GM18519 (cell line): ENCODE results near the gene RFTN1.

ENCODE experiments used
- ATAC-seq: cut with Tn5 transposase; IDR thresholded peaks from one replicate; pipeline ENCODE4 v1.9.1; 2021; ENCODE audit warnings: mild to moderate bottlenecking, moderate library complexity; ENCODE audit not compliant: unreplicated experiment, low FRiP score

Gene RFTN1

GRCh38 chr3:16413321-16413720 lies 100.2 kb downstream of the RFTN1 start:
- ATAC-seq = no peak

DNA sequence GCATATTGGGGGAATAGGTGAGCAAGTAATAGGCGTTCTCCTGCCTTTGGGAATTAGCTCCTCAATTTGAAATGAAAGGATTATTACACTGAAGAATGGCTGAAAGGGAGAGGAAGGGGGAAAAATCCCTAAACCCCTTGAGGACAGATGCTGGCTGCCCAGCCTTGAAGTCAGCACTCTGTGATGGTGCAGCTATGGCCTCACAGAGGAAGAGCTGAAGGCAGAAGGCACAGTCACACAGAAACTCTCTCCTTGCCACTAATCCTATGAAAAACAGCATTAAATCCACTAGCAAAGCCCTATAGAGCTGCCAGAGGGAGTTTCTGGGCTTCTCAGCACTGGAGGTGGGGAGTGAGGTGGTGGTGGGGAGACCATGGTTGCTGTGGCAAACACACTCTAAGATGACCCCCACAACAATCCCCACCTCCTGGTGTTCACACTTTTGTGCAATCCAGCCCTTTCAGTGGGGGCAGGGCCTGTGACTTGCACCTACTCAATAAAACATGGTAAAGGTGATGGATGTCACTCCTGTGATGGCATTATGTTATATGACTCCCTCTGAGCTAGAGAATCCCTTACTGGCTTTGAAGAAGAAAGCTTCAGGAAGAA lies 101.2 kb downstream of the RFTN1 start:
- no peak for ATAC-seq

GRCh38 chr3:16411441-16411840 lies 102.1 kb downstream of the RFTN1 start:
- no peak for ATAC-seq

DNA sequence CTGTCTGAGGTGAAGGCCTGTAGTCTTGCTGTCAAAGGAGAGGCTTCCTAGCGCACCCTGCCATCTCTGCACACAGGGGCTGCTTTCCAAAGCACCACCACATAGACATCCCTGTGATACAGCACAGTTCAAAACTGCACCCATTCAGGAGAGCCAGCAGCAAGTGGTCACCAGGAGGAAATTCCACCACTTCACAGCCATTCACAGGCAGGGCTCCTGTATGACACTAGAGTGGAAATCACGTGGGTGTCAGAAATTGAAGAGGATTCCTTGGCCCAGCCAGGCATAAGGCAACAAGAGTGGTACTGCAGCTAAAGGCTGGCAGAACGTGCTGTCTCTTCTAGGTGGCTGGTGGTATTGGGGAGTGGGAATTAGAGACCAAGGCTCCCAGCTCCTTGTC lies 102.8 kb downstream of the RFTN1 start:
- no peak for ATAC-seq

GRCh38 chr3:16409032-16409431 lies 104.5 kb downstream of the RFTN1 start:
- no peak for ATAC-seq

DNA sequence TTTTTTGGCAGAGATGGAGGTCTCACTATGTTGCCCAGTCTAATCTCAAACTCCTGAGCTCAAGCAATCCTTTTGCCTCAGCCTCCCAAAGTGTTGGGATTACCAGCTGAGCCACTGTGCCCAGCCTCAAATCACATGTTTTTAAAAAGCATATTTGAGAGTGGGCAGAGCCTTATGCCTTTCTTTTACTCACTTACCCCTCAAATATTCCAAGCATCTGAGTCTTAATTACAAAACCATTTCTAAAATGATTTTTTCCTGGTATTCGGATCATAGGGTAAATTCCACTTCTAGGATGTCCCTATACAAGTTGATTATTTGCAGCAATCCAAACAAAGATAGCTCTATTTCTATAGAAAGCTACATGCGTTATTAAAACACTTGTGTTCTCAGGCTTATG lies 106.1 kb downstream of the RFTN1 start:
- ATAC-seq = no peak

- peak; percentile 36 for ATAC-seq
Measured at GRCh38 chr3:16406579-16406978, 106.9 kb downstream of the RFTN1 start.

DNA sequence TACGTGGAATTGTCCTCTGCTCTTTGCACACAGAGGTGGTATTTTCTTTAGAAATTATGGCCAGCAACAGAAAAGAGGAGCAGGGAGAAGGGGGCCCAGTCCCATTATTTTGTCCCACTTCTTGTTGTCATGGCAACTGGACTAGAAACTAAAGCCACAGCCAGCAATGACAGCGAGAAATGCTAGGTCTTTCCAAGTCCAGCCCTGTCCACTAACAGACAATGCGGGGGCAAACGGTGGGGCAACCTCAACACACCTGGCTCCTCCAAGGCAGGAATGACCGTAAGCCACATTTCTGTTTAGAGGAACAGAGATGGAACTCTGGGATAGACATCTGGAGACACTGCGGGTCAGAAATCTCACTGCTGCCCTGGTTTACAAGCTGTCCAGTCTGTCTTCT lies 107.3 kb downstream of the RFTN1 start:
- ATAC-seq = no peak

DNA sequence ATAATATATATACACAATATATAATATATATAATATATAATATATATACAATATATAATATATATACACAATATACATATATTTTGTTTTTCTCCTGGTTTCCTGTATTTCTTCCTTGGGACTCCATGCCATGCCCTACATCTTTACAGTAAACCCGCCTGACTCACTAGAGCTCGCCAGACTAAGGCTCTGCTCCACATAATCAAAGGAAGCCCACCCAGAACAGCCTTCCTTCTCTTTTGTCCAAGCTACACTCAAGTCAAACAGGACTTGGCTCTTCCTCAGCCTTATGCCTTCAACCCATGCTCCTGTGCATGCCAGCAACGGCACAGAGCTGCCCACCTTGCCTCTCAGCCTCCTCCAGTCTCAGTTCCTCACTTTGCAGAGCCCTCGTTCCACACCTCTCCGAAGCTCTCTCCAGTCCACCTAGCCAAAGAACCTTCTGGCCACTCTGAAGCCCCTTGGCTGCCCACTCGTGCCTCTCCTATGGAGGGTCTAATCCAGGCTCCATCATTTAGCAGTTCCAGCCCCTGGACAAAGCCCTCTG lies 109.1 kb downstream of the RFTN1 start:
- no peak for ATAC-seq

DNA sequence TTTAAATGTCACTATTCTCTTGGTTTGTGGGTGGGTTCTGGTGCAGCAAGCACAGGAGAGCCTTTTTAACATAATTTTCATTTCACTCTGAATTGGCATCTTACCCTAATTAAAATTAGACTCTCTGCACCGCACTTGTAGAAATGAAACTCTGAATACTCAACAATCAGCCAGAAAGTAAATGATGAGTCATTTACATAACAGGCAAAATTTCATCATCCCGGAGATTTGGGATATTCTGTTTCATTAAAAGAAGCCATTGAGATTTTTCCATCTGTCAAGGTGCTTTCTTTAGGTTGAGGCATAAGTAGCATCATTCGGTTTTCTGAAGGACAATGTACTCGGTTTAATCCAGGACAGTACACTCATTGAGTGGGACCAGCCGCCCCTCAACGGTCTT lies 111.0 kb downstream of the RFTN1 start:
- ATAC-seq = no peak

DNA sequence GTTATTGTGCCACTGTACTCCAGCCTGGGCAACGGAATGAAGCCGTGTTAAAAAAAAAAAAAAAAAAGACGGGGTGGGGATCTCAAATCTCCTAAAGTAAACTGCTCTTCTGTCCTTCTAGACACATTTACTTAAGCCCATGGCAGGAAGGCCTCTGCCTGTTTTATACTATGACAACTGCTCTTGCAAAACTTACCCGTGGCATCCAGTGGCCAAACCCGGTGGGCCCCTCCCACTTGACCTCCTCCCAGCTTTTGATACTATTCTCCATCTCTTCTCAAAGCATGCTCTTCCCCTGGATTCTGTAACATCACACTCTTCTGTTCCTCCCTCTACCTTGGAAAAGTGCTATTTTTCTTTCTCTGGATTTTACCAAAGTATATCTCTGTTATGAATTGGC lies 112.2 kb downstream of the RFTN1 start:
- no peak for ATAC-seq

DNA sequence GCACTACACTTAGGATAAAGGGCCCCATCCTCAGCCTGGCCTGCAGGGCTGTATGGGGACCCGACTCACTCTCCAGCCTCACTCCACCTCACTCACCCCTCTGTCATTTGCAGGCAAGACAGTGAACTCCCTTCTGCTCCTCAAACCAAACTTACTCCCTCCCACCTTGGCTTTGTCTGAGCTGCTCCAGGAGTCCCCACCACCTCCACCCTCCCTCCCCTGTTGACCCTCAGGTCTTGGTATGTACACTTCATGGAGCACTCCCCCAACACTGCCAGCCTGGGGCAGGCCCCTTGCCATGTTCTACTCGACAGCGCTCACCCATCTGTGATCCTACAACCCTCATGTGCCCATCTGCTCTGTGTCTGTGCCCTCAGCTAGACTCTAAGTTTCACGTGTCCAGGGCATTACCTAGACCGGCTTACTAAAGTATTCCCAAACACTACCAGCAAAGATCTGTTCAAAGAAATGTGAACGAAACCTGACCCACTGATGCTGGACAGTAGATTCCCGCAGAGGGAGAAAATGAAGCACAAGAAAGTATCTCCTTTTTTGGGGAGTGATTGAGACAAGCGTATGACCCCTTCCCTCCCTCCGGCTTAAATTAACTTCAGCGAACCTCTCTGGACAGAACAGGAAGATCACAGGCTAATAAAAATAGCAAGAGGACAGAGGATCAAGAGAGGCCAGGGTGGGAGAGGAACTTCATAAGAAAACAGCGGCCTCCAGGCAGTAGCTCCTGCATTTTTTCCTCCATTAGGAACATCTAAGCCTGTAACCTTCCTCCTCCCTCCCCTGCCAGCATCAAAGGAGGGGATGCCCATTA lies 113.2 kb downstream of the RFTN1 start:
- no peak for ATAC-seq

- no peak for ATAC-seq
Measured at GRCh38 chr3:16399473-16399872, 114.0 kb downstream of the RFTN1 start.

DNA sequence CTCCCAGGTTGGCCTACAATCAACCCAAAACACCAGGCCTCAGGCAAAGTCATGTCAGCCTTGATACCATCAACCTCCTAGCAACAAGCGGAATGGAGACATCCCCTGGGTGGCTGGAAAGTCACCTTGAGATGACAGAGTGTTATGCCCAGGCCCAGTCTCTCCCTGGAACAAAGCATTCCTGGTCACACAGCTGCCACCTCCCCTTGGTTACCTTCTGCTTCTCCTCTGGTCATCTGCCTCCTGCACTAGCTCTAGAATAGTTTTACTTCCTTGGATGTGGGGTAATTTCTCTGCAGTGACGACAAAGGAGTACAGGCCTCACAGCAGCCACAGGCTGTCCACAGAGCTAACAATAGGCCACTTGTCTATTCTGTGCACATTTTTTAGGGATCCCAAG lies 114.9 kb downstream of the RFTN1 start:
- no peak for ATAC-seq

DNA sequence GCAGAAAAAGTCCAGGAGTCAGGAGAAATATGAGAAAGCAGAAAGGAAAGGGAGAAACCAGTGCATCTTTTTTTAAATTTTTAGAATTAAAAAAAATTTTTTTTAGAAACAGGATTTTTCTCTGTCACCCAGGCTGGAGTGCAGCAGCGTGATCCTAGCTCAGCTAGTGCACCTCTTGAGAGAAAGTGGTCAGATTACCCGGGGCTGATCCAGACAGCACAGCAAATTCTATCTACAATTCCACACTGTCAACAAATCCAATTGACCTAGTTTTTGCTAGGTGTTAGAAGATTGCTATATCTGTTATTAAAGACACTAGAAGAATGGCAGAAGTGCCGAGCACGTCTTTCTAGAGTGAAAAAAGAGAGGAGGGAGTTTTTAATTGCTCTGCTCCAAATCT lies 117.3 kb downstream of the RFTN1 start:
- ATAC-seq = no peak

GRCh38 chr3:16395212-16395611 lies 118.3 kb downstream of the RFTN1 start:
- no peak for ATAC-seq

GRCh38 chr3:16394639-16395038 lies 118.9 kb downstream of the RFTN1 start:
- no peak for ATAC-seq

DNA sequence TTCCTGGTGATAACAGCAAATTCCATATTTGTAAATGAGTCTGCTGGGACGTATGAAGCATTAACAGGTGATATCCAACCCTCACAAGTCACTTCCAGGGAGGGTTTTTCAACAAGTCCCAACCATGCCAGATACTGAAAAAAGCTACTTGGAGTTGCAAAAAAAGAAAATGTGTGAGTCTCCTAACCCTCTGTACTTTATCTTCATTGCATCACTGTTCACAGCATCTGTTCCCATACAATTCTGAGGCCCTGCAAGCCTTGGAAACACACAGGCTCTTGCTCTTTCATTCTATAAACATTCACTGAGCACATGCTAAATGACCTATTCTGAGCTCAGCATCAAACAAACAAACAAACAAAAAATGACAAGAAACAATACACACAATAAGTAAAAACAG lies 120.8 kb downstream of the RFTN1 start:
- ATAC-seq = no peak

GRCh38 chr3:16392065-16392464 lies 121.4 kb downstream of the RFTN1 start:
- no peak for ATAC-seq

- ATAC-seq = no peak
Measured at GRCh38 chr3:16390581-16390980, 122.9 kb downstream of the RFTN1 start.

- no peak for ATAC-seq
Measured at GRCh38 chr3:16388850-16389441, 124.6 kb downstream of the RFTN1 start.

DNA sequence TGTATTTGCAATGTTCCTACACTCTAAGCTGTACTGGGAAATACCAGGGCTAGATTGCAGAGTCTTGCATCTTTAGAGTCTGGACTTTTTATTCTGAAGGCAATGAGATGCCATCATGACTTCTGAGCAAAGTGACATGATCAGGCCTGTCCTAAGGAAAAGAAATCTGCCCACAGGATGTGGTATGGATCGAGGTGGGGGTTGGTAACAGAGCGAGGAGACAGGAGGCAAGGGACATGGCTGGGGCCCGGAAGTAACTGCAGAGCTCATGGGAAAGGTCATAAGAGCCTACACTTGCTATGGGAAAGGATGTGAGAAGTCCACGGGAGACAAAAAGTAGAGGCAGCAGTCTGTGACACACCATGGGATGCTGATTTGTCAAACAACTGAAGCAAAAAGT lies 126.9 kb downstream of the RFTN1 start:
- no peak for ATAC-seq
